Hematopoietic multipotent progenitor cell treated with erythropoietin and hydrocortisone succinate and interleukin-3 and kit ligand, for 6 days (in vitro differentiated cells): ENCODE results near the gene SIK3.
"Not testable (repeated sequence)": the region's sequence is repeated elsewhere in the genome, so short reads cannot be mapped to it uniquely, and the experiment has no call there.

Experiments
- DNase-seq: peaks from one replicate; pipeline ENCODE4 v3.0.0-alpha.2; 2015

Gene SIK3

GRCh38 chr11:117098269-117099232, at the start of gene SIK3:
Gene SIK3 (minus strand): TSS chr11:117098428. CDS start chr11:117098415, 13 bp downstream.
- DNase-seq = peak; percentile 95

DNA sequence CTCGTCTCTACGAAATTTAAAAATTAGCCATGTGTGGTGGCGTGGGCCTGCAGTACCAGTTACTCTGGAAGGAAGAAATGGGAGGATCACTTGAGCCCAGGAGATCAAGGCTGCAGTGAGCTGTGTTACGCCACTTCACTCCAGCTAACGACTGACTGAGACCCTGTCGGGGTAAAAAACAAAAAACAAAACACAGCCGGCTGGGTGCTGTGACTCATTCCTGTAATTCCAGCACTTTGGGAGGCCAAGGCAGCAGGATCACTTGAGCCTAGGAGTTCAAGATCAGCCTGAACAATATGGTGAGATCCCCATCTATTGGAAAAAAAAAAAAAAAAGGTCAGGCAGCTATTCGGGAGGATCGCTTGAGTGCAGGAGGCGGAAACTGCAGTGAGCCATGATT, 48.3 kb upstream of the SIK3 start:
- no peak for DNase-seq

GRCh38 chr11:117145393-117145761, 47.1 kb upstream of the SIK3 start:
- DNase-seq = peak; percentile 76

- peak; percentile 81 for DNase-seq
Observed at GRCh38 chr11:117144477-117145392, 46.5 kb upstream of the SIK3 start.

- DNase-seq = peak; percentile 99
Observed at GRCh38 chr11:117143871-117144476, 45.7 kb upstream of the SIK3 start, which contains the start of gene PAFAH1B2. Gene PAFAH1B2 (plus strand): TSS chr11:117144287. CDS start chr11:117152448, 8,161 bp downstream.

GRCh38 chr11:117143390-117143789, 45.2 kb upstream of the SIK3 start:
- DNase-seq = peak; percentile 82

DNA sequence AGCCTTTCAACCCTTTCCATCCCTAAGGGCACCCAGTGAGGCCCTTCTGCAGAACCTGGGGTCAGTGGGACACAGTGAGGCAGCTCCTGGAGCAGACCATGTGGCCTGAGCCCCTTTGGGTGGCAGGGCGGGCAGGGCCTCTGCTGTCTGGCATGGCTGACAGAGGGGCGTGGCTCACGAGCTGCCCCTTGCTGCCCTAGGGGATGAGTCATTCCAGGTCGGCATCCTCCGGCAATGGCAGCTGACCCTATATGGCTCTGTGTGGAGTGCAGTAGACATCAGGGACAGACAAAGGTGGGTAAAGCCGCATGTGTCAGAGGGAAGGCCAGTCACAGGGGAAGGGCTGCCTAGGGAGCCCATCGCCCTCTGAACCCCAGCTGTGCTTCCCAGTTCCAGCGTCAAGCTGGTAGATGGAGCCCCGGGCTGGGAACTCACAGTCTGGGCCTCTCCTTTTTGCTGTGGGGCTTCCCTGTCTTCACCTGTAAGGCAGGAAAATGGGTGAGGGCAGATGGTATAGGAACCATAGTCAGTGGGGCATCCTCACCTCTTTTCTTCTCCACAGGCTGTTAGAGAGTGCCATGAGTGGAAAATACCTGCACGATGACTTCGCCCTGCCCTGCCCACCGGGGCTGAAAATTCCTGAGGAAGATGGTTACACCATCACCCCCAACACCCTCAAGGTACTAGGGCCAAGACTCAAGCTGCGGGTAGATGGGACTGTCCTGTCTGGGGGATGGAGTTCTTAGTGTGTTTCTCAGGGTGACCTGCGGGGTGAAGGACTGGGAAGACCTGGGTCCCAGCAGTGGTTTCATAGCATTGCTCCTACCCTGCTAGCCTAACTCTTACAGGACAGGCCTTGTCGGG, 39.2 kb upstream of the SIK3 start:
- DNase-seq = not testable (repeated sequence)

DNA sequence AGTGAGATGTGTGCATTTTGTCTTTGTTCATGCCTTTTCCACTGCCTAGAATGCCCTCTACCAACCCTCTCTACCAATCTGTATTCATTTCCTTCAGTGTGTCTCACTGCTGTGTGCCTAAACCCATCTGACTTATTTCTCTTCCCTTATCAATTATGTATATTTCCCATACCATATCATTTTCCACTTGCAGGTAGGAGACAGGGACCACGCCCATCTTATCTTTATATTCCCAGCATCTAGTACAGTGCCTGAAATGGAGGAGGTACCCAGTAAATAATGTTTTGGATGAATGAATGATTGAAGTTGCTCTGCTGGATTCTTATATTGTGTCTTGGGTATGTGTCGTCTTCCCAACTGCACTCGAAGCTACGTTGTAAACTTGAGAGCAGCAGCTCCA, 36.8 kb upstream of the SIK3 start:
- peak; percentile 34 for DNase-seq

DNA sequence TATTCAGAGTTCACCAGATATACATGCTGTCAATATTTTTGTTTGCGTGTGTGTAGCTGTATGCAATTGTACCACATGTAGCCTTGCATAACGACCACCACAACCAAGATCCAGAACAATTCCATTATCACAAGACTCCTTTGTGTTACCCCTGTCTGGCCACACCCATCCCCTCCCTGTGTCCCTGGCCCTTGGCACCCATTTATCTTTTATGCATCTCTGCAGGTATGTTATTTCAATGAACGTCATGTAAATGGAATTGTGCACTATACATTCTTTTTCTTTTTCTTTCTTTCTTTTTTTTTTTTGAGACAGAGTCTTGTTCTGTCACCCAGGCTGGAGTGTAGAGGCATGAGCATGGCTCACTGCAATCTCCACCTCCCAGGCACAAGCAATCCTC, 36.2 kb upstream of the SIK3 start:
- DNase-seq = no peak

- DNase-seq = no peak
Observed at GRCh38 chr11:117130879-117131278, 32.7 kb upstream of the SIK3 start.

DNA sequence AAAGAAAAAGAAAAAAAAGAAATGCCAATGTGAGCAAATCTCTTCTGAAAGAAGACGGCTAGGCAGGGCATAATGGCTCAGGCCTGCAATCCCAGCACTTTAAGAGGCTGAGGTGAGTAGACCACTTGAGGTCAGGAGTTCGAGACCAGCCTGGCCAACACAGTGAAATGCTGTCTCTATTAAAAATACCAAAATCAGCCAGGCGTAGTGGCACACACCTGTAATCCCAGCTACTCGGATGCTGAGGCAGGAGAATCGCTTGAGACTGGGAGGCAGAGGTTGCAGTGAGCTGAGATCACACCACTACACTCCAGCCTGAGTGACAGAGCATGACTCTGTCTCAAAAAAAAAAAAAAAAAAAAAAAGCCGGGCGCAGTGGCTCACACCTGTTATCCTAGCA, 32.2 kb upstream of the SIK3 start:
- DNase-seq = not testable (repeated sequence)

DNA sequence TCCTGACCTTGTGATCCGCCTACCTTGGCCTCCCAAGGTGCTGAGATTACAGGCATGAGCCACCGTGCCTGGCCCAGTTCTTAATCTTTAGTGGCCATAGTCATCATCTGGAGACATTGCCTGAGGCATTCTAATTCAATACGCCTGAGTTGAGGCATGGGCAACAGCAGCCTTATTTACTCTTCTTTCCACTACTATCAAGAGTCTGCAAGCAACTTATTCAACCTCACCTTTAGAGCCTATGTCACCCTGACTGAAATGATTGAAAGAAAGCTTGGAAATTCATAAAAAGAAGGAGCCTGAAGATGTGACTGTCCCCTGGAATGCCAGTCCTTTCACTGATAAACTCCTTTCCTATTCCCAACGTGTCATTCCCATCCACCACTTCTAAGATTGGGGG, 30.1 kb upstream of the SIK3 start:
- no peak for DNase-seq

- no peak for DNase-seq
Observed at GRCh38 chr11:117127171-117127901, 29.1 kb upstream of the SIK3 start.

- DNase-seq = no peak
Observed at GRCh38 chr11:117126223-117126965, 28.2 kb upstream of the SIK3 start.

DNA sequence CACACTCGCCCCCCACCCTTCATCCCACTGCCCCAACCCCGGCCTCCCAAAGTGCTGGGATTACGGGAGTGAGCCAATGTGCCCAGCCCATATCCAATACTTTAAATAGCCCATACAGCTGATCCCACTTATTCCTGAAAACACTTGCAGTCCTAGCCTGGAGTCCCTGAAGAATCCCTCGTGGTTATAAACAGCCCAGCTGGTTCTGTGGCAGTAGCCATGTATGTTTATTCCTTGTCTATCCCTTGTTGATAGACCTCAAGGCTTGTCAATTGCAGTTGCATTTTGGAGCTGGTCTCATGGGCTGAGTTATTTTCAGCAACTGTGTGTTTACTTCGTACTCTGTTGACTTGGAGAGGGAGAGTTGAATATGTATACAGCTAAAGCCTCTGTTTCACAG, 24.3 kb upstream of the SIK3 start:
- no peak for DNase-seq

GRCh38 chr11:117121176-117121575, 22.9 kb upstream of the SIK3 start:
- no peak for DNase-seq

DNA sequence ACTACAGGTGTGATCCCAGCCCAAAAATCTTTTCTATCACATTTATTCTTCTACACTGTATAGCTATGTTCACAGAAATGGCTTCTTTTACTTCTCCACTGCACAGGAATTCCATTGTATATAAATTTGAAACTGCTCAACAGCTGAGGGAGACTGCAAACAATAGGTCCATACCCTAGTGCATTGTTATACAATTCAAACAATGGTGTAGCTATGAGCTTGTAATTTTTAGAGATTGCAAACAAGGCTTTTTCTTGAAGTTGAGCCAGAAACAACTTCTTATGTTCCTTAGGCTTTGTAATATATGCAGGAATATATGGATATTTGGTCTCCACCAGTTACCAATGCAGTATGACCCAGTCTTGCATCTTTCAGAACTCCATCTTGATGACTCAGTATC, 19.5 kb upstream of the SIK3 start:
- DNase-seq = no peak

DNA sequence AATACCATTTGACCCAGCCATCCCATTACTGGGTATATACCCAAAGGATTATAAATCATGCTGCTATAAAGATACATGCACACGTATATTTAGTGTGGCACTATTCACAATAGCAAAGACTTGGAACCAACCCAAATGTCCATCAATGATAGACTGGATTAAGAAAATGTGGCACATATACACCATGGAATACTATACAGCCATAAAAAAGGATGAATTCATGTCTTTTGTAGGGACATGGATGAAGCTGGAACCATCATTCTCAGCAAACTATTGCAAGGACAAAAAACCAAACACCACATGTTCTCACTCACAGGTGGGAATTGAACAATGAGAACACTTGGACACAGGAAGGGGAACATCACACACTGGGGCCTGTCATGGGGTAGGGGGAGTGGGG, 14.7 kb upstream of the SIK3 start:
- DNase-seq = not testable (repeated sequence)

- DNase-seq = not testable (repeated sequence)
Observed at GRCh38 chr11:117112497-117112896, 14.3 kb upstream of the SIK3 start.

DNA sequence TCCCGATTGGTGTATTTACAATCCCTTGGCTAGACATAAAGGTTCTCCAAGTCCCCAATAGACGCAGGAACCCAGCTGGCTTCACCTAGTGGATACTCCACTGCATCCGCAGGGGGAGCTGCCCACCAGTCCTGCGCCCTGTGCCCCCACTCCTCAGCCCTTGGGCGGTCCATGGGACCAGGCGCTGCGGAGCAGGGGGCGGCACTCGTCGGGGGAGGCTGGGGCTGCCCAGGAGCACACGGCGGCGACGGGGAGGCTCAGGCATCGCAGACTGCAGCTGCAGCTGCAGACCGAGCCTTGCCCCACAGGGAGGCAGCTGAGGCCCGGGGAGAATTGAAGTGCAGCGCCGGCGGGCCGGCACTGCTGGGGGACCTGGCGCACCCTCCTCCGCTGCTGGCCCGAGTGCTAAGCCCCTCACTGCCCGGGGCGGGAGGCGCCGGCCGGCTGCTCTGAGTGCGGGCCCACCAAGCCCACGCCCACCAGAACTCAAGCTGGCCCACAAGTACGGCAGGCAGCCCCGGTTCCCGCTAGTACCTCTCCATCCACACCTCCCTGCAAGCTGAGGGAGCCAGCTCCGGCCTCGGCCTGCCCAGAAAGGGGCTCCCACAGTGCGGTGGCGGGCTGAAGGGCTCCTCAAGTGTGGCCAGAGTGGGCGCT, 12.2 kb upstream of the SIK3 start:
- DNase-seq = no peak
